PC-3 (cell line): ENCODE measurements around the gene RTCB. TPM values are rescaled to one million over a fixed set of nuclear protein-coding genes. Genes with fewer than 3 reads are reported as not detected.

Experiments used
- ATAC-seq: fragments of 200-7000 bp; cut with Tn5 transposase; 2 replicates; pipeline ENCODE4 v1.9.1; 2020; ENCODE audit warnings: mild to moderate bottlenecking, moderate library complexity
- Bru-seq: library from RNA; stranded (reverse); fragments of 400-500 nt; gene quantifications from one replicate; lab custom pipeline; 2021; lab: Mats Ljungman, UMichigan
- BruChase-seq, 2 experiments: library from RNA; stranded (reverse); fragments of 400-500 nt; gene quantifications; one replicate each; lab custom pipeline; 2021; lab: Mats Ljungman, UMichigan
- BruUV-seq: library from RNA; stranded (reverse); fragments of 400-500 nt; replicated peaks from 2 replicates; lab custom pipeline; 2021; lab: Mats Ljungman, UMichigan
- CTCF ChIA-PET: fragments of 300-600 bp; sonication (Branson Sonifier 250); formaldehyde crosslinking; loops from one replicate; lab custom pipeline; 2022; ENCODE audit warnings: antibody characterized with exemption; lab: Charles Lee
- POLR2A ChIA-PET: fragments of 300-600 bp; sonication (Branson Sonifier 250); formaldehyde crosslinking; loops from one replicate; lab custom pipeline; 2022; ENCODE audit warnings: antibody characterized with exemption; ENCODE audit not compliant: unreplicated experiment; lab: Charles Lee
- DNase-seq: peaks from one replicate; pipeline ENCODE4 v3.0.0-alpha.2; 2015
- H2AFZ ChIP-seq: fragments of 300-600 bp; sonication (generic); 2 replicates; pipeline ENCODE4 v1.6.0; 2016; ENCODE audit warnings: antibody characterized with exemption, low read length
- H3F3A ChIP-seq: fragments of 300-600 bp; sonication (generic); one replicate; pipeline ENCODE4 v1.6.0; 2017; ENCODE audit warnings: antibody characterized with exemption, low read length, control low read depth, mild to moderate bottlenecking; ENCODE audit not compliant: unreplicated experiment
- H3K27ac ChIP-seq: fragments of 300-600 bp; sonication (generic); 2 replicates; pipeline ENCODE4 v1.5.1; 2016; ENCODE audit warnings: mild to moderate bottlenecking, low read length
- H3K27me3 ChIP-seq: fragments of 300-600 bp; sonication (generic); 2 replicates; pipeline ENCODE4 v1.6.1; 2016; ENCODE audit warnings: low read length, mixed read lengths
- H3K36me3 ChIP-seq: fragments of 300-600 bp; sonication (generic); 2 replicates; pipeline ENCODE4 v1.6.1; 2016; ENCODE audit warnings: low read depth, mixed run types, low read length, mixed read lengths
- H3K4me1 ChIP-seq: fragments of 300-600 bp; sonication (generic); 2 replicates; pipeline ENCODE4 v1.5.1; 2016; ENCODE audit warnings: low read length; ENCODE audit not compliant: insufficient read depth
- H3K4me2 ChIP-seq: fragments of 300-600 bp; sonication (generic); 2 replicates; pipeline ENCODE4 v1.6.0; 2016; ENCODE audit warnings: low read length
- H3K4me3 ChIP-seq: fragments of 300-600 bp; sonication (generic); 2 replicates; pipeline ENCODE4 v1.5.1; 2016; ENCODE audit warnings: mild to moderate bottlenecking, low read length, mixed read lengths
- H3K79me2 ChIP-seq: fragments of 300-600 bp; sonication (generic); 2 replicates; pipeline ENCODE4 v1.6.1; 2017; ENCODE audit warnings: low read length, mixed read lengths
- H3K9ac ChIP-seq: fragments of 300-600 bp; sonication (generic); 2 replicates; pipeline ENCODE4 v1.6.0; 2016; ENCODE audit warnings: mild to moderate bottlenecking, low read length
- H3K9me2 ChIP-seq: fragments of 300-600 bp; sonication (generic); replicated peaks from 2 replicates; pipeline ENCODE4 v1.6.1; 2016; ENCODE audit warnings: mixed run types, low read length, mixed read lengths
- H3K9me3 ChIP-seq: fragments of 300-600 bp; sonication (generic); 2 replicates; pipeline ENCODE4 v1.6.1; 2016; ENCODE audit warnings: low read length, mixed read lengths
- H4K20me1 ChIP-seq: fragments of 300-600 bp; sonication (generic); 2 replicates; pipeline ENCODE4 v1.6.1; 2016; ENCODE audit warnings: low read length, mixed read lengths
- EZH2 ChIP-seq: fragments of 300-600 bp; sonication (generic); IDR thresholded peaks from one replicate; pipeline ENCODE4 v1.6.1; 2017; ENCODE audit warnings: antibody characterized with exemption, mild to moderate bottlenecking, low read length; ENCODE audit not compliant: unreplicated experiment
- EZH2phosphoT487 ChIP-seq: fragments of 300-600 bp; sonication (generic); IDR thresholded peaks from 2 replicates; pipeline ENCODE4 v1.6.1; 2018; ENCODE audit warnings: mild to moderate bottlenecking, antibody characterized with exemption, low read length, borderline replicate concordance
- intact Hi-C: fragments of 100-400 bp; cut with micrococcal nuclease; formaldehyde crosslinking; loops from 2 replicates; pipeline ENCODE4 v1.9.0; 2023
- long read RNA-seq: library from polyadenylated mRNA; unstranded; transcript quantifications from one replicate; pipeline ENCODE4 v2.0.0, GENCODE V29; 2021; ENCODE audit not compliant: unreplicated experiment
- total RNA-seq: library from RNA; depleted of rRNA; stranded (reverse); fragments of >200 nt; gene quantifications from 2 replicates; pipeline ENCODE4 v1.2.3, GENCODE V29; 2014; rRNA removed
- TF ChIP-seq, protein P1 (sequence below): fragments of 300-600 bp; sonication (generic); conservative IDR thresholded peaks from 2 replicates; pipeline ENCODE4 v1.5.1; 2017; ENCODE audit warnings: antibody characterized with exemption, low read depth, mild to moderate bottlenecking, low read length

RTCB gene
- total RNA-seq: 136 and 146 TPM in 2 replicates
- Bru-seq, nascent RNA: percentile 82 among the genes with signal in this experiment
- percentile 87 among the genes with signal in this experiment for BruChase-seq, experiment 1, labeled RNA remaining after a 6-hour chase
- BruChase-seq, experiment 2, labeled RNA remaining after a 2-hour chase: percentile 82 among the genes with signal in this experiment
- long read RNA-seq, transcript RTCB-201 (12 exons, 2,027 nt): major isoform, 301 of 323 reads
- long read RNA-seq, partial matches to known transcripts: 11 of 323 reads
- long read RNA-seq, other reads (novel, unspliced or antisense): 8 of 323 reads

DNA sequence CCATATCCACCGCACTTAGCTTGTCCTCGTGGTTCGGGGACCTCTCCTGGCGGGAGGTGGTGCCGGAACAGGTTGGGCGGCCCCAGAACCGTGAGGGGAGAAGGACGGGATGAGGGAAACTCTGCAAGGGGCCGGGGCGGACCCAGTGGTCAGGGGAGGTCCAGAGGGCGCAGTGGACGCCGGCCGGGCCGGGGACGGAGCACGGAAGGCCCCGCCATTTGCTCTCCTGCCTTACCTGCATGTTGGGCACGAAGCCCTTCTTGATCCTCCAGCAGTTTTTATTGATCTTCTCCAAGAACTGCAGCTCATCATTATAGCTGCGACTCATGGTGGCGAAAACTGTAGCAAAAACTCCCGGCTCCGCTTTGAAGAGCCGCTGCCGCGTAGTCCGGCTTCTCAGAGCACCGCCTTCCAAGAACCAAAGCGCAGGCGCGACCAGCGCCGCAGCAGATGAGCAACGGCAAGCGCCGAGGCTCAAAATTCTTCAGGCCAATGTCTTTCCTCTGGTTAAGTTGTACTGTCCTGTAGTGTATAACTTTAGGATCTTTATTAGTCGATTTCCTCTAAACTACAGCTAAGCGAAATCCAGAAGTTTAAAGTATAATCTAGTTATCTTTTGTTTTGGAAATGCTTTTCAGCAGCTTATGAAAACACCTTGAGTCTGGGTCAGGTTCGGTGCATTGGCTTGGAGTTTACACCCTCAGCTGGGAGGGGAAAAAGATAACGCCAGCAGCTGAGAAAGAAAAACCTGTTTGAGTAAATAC, at the start of gene RTCB:
RTCB (minus strand) TSS at position 419 of the 764 bp plus-strand sequence; CDS start at position 328, 91 bp downstream.
- peaks cover 9% of the 10 kb centered on the region; the same call in 1 of the 2 replicates for H4K20me1 ChIP-seq
- H3K4me1 ChIP-seq: peaks cover 16% of the 10 kb centered on the region
- peak within 1 kb of the TSS; percentile 90 for H3K4me3 ChIP-seq
- POLR2A ChIA-PET: interaction anchor here (0.6 kb wide), 2 partner anchors 28 to 530 kb away, joined by 3 to 9 read pairs; no protein-coding TSS in a partner anchor
- H2AFZ ChIP-seq: peak within 1 kb of the TSS; percentile 93
- DNase-seq (peak; percentile 89), ATAC-seq (peak; percentile 74)
- H3K27ac ChIP-seq: peak within 1 kb of the TSS; percentile 78
- H3K27me3 ChIP-seq: peaks cover 8% of the 10 kb centered on the region; the same call in 1 of the 2 replicates
- CTCF ChIA-PET: no interaction called here
- H3K9me2 ChIP-seq: no peaks in the 10 kb centered on the region
- peak within 1 kb of the TSS; percentile 93 for H3K4me2 ChIP-seq
- H3F3A ChIP-seq: no peaks in the 10 kb centered on the region
- TF ChIP-seq, protein P1, sequence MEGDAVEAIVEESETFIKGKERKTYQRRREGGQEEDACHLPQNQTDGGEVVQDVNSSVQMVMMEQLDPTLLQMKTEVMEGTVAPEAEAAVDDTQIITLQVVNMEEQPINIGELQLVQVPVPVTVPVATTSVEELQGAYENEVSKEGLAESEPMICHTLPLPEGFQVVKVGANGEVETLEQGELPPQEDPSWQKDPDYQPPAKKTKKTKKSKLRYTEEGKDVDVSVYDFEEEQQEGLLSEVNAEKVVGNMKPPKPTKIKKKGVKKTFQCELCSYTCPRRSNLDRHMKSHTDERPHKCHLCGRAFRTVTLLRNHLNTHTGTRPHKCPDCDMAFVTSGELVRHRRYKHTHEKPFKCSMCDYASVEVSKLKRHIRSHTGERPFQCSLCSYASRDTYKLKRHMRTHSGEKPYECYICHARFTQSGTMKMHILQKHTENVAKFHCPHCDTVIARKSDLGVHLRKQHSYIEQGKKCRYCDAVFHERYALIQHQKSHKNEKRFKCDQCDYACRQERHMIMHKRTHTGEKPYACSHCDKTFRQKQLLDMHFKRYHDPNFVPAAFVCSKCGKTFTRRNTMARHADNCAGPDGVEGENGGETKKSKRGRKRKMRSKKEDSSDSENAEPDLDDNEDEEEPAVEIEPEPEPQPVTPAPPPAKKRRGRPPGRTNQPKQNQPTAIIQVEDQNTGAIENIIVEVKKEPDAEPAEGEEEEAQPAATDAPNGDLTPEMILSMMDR: no peak
- TF ChIP-seq EZH2: no peak
- TF ChIP-seq EZH2phosphoT487: no peak
- TSS peak; percentile 53 for BruUV-seq
- peaks cover 37% of the 10 kb centered on the region for H3K79me2 ChIP-seq
- H3K36me3 ChIP-seq: peaks cover 18% of the 10 kb centered on the region; the same call in 1 of the 2 replicates
- intact Hi-C loops: loop anchor here (1.0 kb wide), 1 partner anchor 61 kb away; no protein-coding TSS in a partner anchor
- H3K9ac ChIP-seq: peak within 1 kb of the TSS; percentile 95
- no peaks in the 10 kb centered on the region for H3K9me3 ChIP-seq

DNA sequence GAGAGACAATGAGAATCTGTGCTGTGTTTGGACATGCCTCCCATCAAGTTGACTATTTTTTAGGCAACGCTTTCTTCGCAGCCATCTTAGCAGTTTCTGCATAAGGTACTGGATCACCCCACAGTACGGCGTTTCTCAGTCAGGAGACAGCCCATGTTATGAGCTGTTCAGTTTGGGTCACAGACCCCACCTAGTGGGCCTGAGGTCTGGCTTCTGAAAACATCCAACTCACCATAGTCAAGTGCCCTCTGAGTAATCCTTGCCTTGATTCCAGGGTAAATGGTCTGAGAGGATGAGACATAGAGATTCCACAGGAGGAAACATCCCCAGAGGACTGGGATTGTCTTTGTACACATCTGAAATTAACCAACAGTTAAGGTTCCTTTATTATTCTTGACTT, 45.0 kb upstream of the RTCB start:
- H3K27me3 ChIP-seq: peaks cover 35% of the 10 kb centered on the region
- TF ChIP-seq EZH2 (no peak), EZH2phosphoT487 (no peak)
- TF ChIP-seq, protein P1: no peak
- H3K4me1 ChIP-seq: no peaks in the 10 kb centered on the region
- no peak overlapping the region for H3K9ac ChIP-seq
- H3K9me2 ChIP-seq: no peaks in the 10 kb centered on the region
- POLR2A ChIA-PET: no interaction called here
- H3K9me3 ChIP-seq: no peaks in the 10 kb centered on the region
- BruUV-seq: no TSS peak
- H3K27ac ChIP-seq: no peak overlapping the region
- DNase-seq (no peak), ATAC-seq (no peak)
- CTCF ChIA-PET: no interaction called here
- no peaks in the 10 kb centered on the region for H3K36me3 ChIP-seq
- intact Hi-C loops: no loop called here
- H4K20me1 ChIP-seq: no peaks in the 10 kb centered on the region
- H3K4me3 ChIP-seq: no peak overlapping the region
- H3K79me2 ChIP-seq: no peaks in the 10 kb centered on the region
- no peak overlapping the region for H2AFZ ChIP-seq
- H3K4me2 ChIP-seq: no peak overlapping the region
- H3F3A ChIP-seq: no peaks in the 10 kb centered on the region
